ENCODE measurements around the gene ENSA.

DNA sequence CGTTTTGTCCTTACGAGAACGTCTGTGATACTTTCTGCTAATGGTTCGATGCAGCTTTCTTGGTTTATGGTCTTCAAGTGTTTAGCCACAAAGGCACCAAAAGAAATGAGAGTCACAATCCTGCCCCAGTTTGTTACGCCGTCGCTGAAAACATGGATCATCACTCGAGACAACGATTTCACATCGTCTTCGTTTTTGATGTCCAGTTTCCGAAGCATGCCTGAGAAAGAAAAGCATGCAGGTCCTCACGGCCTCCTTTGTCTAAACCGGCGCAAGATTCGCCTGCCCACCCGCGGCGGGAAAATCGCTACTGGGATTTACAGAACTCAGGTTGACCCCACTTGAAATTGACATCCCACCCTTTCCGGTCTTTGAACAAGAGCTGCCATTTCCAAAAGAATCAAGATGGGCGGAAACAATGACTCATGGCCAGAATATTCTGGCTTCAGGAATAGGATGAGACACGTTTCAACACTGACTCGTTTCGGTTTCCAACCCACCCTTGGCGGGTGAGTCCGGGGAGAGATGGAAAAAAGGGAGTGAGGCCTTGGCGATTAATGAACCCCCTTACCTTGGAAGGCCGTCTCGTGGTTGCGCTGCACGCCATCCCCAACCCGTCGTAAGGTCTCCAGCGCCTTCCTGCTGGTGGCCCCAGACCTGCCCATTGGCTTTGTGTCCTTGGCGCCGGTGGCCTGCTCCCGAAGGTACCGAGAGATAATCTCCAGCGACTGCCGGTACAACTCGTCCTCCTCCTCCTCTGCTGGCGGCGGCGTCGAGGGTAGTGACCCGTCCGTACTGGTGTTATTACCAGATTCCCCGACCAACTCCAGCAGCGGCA, 50.9 kb downstream of the ENSA start:
- TF ChIP-seq ARNT (IDR thresholded peaks at IDR 0.05): no peak
- TF ChIP-seq SP1 (IDR thresholded peaks at IDR 0.05): no peak
- TF ChIP-seq HDGF (IDR thresholded peaks at IDR 0.05; ENCODE audit: borderline replicate concordance): no peak
- no peak for TF ChIP-seq ELF4 (IDR thresholded peaks at IDR 0.05)
- TF ChIP-seq, protein P1, sequence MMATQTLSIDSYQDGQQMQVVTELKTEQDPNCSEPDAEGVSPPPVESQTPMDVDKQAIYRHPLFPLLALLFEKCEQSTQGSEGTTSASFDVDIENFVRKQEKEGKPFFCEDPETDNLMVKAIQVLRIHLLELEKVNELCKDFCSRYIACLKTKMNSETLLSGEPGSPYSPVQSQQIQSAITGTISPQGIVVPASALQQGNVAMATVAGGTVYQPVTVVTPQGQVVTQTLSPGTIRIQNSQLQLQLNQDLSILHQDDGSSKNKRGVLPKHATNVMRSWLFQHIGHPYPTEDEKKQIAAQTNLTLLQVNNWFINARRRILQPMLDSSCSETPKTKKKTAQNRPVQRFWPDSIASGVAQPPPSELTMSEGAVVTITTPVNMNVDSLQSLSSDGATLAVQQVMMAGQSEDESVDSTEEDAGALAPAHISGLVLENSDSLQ (IDR thresholded peaks at IDR 0.05): no peak
- no peak for TF ChIP-seq FOXM1 (IDR thresholded peaks at IDR 0.05; ENCODE audit: borderline replicate concordance)
- no peak for TF ChIP-seq LEF1 (IDR thresholded peaks at IDR 0.05; ENCODE audit: borderline replicate concordance)
- TF ChIP-seq FOXA1 (IDR thresholded peaks at IDR 0.05): no peak
- TF ChIP-seq L3MBTL2 (conservative IDR thresholded peaks at IDR 0.05): peak; percentile 59
- no peak for TF ChIP-seq TARDBP (IDR thresholded peaks at IDR 0.05)

Measured in HEK293T (cell line).